ENCODE data around the gene DAPK2.

The DAPK2 gene

DNA sequence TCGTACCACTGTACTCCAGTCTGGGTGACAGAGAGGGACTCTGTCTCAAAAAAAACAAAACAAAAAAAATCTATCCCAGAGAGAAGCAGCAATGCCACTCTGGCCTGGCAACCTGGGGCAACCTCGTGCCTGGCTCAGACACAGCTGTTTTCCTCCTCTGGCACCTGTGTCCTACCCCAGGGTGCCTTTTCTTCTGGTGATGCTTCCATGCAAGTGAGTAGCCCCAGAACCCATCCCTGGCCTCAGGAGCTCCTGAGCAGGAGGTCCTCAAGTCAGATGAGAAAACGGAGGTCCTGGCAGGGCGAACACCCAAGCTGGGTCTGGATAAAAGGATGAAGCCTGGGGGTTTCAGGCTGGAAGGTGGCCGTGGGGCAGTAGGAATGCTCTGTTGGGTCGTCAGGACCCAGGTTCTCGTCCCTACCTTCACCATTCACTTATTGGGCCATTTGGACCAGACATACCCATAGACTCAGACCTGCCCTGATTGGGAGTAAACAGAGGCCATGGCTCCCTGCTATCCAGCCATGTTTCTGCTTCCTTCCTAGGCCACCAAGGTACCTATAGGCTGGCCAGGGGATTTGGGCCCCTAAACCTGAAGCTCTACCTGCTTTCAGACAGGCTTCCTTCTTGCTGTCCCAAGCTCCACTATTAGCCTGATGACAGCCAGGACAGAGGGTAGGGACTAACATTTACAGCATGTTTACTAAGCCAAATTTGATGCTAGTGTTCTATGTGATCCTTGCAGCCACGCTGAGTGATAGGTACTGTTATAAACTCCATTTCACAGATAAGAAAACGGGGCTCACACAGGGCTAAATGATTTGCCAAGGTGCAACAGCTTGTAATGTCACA lies 102.2 kb downstream of the DAPK2 start:
- DNase-seq (ENCODE audit: low spot score): no peak

DNA sequence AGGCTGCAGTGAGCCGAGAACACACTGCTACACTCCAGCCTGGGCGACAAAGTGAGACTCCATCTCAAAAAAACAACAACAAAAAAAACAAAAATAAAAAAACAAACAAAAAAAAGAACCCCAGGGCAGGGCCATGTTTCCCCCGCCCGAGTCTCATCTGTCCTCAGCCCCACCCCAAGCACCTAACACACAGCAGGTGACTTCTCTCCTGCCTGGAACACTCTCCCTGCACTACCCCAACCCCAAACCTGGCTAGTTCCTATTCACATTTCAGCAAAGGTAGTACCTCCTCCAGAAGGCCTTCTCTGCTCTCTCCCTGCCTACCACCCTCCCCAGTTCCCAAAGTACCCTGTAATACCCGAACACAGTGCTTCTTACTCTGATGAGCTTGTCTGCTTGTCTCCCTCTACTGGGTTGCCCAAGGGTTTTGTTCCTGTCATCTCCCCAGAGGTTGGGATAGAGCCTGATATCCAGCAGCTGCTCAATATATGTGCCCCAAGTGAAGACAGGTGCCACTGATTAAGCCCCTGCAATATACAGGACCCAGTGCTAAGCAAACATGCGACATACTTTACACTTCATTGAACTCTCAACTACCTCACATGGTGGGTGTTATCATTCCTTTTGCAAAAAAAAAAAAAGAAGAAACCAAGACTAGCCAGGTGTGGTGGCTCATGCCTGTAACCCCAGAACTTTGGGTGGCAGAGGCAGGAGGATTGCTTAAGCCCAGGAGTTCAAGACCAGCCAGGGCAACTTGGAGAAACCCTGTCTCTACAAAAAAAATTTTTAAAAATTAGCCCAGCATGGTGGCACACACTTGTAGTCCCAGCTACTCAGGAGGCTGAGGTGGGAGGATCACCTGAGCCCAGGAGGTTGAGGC lies 103.6 kb downstream of the DAPK2 start:
- no peak for DNase-seq (ENCODE audit: low spot score)

DNA sequence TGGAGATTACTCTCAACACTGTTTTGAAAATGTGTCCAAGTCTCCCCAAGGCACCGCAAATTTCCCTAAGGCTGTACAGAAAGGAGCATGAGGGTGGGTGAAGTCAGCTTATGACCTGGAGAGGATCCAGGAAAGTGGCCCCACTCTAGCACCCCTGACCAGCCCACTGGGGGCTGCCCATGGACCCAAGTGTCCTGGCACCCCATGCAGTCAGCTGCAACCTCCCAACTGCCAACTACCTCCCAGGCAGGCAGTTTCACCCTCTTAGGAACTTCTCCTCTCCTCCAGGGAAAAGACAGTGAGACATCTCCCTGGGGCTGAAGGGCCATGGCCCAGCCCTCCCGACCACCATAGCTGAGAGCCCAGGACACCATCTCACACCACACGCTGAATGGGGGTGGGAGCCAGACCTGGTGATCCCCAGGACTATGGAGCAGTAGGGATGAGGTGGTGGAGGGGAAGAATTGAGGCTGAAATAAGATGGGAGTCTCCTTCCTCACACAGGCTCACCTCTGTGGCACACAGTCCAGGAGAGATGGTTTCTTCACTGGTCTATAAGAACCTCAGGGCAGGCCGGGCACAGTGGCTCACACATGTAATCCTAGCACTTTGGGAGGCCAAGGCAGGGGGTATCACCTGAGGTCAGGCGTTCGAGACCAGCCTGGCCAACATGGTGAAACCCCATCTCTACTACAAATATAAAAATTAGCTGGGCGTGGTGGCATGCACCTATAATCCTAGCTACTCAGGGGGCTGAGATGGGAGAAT lies 104.4 kb downstream of the DAPK2 start:
- no peak for DNase-seq (ENCODE audit: low spot score)

DNA sequence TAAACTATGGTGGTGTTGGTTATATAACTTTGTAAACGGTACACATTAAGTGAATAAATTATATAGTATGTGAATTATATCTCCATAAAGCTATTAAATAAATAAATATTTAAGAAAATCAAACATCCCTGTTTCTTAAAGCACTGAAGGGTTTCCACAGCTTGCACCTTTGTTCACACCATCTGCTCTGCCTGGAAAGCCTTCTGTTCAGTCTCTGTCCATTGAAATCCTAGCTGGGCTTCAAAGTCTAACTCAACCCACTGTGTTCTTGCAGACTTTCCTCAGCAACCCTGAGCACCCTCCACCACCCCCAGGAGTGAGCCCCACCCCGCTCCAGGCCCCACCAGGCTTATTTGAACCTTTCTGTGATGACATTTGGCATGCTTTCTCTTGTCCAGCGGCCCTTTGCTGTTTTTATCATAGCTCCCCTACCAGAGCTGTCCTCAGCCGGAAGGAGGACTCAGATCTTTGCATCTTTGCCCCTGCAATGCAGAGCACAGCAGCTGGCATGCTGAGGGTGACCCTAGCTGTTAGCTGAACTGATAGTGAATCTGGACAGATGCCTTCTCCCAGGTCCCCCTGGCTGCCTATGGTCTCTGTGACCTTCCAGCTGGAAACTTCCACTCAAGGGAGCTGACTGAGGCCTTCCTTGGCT lies 105.2 kb downstream of the DAPK2 start:
- no peak for DNase-seq (ENCODE audit: low spot score)

DNA sequence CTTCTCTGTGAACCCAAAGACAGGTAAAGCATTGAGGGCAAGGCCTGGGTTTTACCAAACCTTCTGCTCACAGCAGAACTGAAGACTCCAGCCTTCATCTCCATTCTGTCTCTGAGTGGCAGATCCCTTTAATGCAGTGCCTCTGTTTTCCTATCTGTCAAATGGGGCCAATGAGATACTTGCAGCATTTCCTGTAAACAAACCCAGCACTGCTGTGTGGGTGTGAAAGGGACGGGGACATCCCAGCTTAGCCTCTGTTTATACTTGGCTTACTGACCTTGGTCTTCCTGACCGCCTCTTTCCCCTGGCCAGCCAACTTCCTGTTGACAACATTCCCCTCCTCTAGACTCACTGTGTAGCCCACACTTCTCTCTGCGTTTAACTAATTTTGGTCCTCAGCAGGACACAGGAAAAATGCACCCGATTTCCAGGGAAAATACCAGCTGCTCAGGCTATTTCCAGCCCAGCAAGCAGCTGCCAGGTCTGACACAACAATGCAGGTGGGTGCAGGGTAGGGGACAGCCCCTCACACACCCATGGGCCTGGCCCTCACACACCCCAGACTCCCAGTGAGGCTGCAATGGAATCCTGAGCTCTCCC lies 106.7 kb downstream of the DAPK2 start:
- no peak for DNase-seq (ENCODE audit: low spot score)

DNA sequence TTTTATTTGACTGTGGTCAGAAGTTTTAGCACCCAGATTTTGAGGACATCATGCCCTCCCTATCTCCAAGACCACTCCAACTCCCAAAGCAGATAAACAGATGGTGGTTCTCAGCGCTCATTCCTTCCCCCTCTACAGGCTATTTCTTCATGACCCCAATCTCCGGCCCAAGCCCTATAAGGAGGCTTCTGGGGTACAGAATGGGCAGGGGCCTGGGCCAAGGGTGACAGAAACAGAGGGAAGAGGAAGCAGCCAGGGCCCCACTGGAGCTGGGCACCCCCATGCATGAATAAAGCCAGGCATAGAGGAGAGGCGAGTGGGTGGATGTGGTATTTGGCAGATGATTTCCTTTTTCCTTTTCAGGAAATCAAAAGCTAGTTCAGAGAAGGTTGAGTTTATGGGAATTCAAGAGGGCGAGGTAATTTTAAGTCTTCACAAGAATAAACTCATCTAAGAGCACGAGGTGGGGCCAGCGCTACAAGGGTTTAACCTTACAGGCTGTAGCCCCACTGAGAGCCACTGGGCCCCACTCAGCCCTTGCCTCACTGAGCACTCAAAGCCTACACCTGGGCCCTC lies 107.7 kb downstream of the DAPK2 start:
- no peak for DNase-seq (ENCODE audit: low spot score)

DNA sequence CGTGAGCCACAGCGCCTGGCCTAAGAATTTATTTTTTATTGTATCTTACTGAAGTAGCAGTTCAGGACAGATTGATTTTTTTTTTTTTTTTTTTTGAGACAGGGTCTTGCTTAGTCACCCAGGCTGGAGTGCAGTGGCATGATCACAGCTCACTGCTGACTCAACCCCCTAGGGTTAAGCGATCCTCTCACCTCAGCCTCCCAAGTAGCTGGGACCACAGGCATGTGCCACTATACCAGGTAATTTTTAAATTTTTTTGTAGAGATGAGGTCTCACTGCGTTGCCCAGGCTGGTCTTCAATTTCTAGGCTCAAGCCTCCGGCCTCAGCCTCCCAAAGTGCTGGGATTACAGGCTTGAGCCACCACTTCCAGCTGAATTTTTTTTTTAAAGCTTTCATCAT lies 112.8 kb downstream of the DAPK2 start:
- no peak for DNase-seq (ENCODE audit: low spot score)

DNA sequence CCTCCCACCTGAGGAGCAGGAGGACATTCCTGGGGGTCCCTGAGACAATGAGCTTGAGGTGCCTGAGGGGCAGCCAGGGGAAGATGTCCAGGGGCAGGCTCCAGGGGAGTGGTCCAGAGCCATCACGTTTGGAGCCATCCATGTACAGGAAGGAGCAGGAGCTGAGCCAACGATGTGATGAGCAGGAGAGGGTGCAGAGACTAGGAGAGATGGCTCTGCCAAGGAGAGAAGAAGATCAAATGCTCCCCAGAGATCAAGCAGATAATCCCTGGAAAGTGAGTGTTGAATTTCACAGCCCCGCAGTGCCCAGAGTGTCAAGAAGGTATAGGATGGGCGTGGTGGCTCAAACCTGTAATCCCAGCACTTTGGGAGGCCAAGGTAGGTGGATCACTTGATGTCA lies 114.7 kb downstream of the DAPK2 start:
- DNase-seq (ENCODE audit: low spot score): no peak

DNA sequence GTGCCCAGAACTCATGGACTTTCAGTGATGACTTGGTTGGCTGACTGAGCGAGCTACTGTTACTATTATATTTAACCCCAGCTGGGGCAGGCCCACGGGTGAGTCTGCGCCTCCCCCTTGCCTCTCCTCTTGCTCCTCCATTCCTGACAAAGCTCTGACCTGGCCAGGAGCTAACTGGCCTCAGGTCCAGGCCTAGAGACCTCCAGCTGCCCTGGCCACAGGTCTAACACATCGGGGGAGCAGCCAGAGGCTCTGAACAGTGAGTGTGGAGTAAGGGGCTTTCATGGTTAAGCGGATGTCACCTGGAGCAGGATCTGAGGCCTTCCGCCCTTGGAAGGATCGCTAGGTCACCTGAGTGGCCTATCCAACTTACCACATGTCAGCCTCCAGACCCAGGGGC lies 116.3 kb downstream of the DAPK2 start:
- DNase-seq (ENCODE audit: low spot score): no peak

DNA sequence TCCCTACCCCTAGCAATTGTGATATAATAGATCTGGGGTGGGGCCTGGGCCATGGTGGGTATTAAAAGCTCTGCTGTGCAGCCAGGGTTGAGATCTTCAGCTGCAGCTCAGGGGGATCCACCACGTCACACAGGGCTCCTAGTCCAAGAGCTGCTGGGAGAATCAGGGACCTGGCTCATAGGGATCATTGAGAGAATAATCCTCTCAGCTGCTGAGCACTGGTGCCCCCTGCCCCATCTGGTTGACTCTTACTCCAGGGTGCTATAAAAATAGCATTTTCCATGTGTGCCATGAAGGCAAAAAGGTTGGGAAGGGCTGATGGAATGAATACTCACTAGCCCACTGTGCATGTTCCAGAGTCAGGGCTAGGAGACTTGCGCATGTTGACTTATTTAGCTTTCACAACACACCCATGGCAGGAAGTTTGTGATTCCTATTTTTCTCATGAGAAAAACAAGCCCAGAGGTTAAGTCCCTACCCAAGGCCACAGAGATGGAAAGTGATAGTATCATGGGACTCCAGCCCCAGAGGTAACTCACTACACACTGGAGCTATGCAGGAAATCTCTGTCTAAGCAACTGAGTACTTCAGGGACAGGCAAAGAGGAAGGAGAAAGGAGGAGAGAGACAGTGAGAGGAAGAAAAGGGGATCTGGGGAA lies 118.0 kb downstream of the DAPK2 start:
- DNase-seq (ENCODE audit: low spot score): no peak

DNA sequence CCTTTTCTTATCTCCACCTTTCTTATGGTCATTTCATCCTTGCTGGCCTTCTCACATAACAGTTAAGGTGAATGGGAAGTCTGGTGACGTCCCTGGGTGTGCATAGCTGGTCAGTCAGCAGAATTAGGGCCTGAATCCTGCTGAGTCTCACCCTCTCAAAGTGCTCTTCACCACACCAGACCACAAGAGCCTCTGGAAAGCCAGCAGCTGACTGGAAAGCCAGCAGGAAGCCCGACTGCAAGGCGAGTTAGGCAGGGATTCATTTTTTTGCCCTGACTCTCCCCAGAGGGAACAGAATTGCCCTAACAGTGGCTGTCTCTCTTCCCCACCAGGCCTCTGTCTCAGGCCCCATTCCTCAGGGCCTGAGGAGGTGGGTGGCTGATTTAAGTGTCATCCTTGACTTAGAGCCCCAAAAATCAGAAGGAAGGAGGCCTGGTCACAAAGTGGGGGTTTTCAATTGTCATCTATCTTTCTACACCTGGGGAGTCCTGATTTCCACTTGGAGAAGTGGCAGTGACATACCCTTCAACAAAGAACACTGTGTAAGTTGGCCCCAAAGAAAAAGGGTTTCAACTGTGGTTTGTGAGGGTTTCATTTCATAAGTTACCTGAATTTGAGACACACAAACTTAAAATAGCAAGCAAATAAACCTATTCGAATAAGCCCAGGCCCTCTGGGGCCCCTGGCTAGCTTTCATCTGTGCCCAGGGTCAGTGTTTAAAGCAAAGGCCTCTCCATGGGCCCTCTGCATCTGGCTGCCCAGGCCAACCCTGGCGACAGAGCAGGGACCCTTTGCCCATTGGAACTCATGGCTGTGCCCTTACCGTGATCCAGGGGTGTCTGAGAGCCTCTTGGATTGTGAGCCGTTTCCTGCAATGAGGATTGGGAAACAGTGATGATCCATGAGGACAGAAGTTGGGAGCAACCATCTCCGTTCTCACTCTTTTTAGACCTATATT lies 122.0 kb downstream of the DAPK2 start:
- DNase-seq (ENCODE audit: low spot score): no peak

DNA sequence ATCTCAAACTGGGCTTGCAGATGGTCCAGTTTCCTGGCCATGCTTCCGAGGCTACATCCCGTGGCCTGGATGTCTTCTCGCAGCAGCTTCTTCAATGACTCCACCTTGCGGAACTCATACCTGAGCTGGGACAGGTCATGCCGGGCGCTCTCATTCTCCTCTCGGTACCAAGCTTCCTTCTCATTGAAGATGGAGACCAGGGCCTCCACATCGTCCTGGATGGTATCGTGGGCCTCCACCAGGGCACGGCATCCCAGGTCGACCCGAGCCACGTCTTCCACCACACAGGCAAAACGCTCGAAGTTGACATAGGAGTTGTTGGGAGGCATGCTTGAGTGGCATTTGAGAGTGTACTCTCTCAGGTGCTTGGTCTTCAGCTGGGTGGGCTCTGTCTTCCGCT lies 123.4 kb downstream of the DAPK2 start:
- no peak for DNase-seq (ENCODE audit: low spot score)

DNA sequence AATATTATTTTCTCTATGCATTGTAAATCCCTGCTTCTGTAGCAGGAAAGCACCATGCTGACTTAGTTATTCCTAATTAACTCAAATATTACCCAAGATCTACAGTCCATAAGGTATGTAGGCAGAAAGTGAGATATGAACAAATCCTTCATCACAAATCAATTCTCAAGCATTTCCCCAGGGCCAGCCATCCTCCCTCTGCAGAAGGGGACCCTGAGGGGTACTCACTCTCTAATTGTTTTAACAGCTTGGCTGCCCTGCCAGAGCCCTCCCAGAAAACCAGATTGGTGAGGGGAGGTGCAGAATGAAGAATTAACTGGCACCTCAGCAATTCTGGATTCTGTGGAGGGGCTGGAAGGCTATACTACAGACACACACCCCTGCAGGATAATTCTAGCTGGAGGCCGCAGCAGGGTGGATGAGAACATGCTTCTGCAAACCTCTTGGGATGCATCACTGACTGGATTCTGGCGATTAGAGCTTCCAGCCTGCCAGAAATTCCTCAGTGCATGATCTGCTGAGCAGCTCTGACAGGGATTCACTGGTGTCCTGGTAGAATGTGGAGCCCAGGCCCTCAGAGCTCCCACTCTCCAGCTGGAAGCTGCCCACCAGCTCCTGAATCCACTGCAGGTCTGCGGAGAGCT lies 123.9 kb downstream of the DAPK2 start:
- no peak for DNase-seq (ENCODE audit: low spot score)

DNA sequence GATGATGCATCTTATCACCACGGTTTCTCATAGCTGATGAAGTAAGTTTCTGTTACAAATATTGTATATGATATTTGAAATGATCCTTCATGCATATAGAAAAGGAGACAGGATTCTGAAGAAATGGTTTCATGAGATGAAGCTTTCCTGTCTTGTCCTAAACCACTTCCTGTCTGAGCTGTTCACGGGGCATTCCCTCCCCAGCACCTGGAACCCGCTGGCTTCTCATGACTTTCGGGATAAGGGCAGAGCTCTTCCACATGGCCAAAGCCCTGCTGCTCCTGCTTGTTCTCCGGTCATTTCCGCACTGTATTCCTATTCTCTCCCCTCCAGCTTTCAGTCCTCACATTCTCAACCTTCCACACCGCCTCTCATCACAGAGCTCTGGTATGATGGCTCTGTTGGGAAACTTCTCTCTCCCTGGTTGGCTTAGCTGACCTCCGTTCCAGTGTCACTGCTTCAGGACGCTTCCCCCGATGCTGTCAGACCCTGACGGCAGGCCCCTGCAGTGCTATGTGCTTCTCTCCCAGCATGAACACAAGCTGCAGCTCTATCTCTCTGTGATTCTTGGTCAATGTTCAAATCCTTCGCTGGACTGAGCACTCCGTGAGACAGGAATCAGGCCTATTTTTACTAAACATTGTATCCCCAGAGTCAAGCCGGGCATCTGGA lies 125.6 kb downstream of the DAPK2 start:
- no peak for DNase-seq (ENCODE audit: low spot score)

DNA sequence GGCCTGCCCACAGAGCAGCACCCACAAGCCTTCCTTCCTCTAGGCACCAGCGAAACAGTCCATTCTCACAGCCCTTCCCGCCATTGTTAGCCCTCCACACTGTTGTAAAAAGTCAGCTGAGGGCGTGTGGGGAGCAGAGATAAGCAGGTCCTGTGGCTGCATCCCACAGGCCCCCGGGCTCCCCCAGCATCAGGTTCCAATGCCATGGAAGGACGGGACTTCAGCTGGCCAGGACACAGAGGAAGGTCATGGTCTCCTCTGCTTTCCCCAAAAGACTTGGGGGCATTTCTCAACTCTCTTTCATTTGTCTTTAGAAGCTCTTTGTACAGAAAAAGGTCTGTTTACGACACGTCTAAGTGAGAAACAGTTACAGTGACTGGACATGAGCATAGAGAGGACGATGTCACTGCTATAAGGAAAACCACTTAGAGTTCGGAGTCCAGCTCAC lies 127.4 kb downstream of the DAPK2 start:
- DNase-seq (ENCODE audit: low spot score): no peak

DNA sequence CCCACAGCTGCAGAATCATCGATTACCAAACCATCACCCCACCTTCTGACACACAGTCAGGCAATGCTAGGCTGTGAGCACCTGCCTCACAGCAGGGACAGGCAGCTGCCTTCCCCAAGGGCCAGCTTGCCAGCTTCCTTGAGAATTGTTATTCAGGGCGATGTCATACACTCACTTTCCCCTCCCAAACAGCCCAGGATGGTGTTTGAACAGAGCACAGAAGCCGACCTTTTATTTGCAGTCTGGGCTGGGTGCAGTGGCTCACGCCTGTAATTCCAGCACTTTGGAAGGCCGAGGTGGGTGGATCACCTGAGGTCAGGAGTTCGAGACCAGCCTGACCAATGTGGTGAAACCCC lies 128.0 kb downstream of the DAPK2 start:
- no peak for DNase-seq (ENCODE audit: low spot score)

DNA sequence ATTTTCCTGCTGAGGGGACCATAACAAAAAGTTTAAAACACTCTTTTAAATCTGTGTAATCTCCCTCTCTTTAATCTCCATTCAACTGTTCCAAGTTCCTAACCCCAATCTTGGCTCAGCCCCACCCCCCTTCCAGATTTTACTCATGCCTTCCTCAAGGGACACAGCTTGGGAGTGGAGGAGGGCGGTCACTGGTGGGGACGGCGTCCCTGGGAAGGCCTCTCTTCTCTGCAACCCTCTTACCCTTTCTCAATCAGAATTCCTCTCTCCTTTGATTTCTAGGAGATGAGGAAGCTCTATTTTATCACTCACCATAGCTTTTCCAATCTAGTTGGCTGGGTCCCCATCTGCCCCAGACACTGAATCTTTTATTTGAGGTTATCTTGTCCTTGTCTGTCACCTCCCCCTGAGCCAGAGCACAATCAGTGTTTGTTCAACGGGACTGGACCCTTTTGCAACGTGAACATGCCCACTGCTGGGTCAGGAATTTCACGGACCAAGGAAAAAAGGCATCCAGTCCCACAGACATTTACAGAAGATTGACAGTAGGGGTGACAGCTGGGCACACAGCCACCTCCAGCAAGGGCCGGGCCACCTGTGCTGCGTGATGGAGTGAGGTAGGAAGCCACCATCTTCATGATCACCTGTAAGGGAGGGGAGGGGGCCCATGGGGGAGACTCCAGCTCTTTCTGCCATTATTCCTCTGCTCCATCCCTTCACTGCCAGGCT lies 128.5 kb downstream of the DAPK2 start:
- no peak for DNase-seq (ENCODE audit: low spot score)
